AG09309 (cell line): ENCODE data around the gene JAK1.
A peak's percentile ranks its signal among the peaks of the same experiment; 100 is the strongest.

Experiments
- DNase-seq: peaks from one replicate; pipeline ENCODE4 v3.0.0-alpha.2; 2010; ENCODE audit warnings: low read depth
- H3K4me3 ChIP-seq: 2 replicates; pipeline ENCODE4 v1.5.1; 2011; ENCODE audit warnings: mild to moderate bottlenecking, low read depth, low read length, moderate library complexity; ENCODE audit not compliant: control insufficient read depth
- CTCF ChIP-seq: IDR thresholded peaks from 2 replicates; pipeline ENCODE4 v1.5.1; 2011; ENCODE audit warnings: mild to moderate bottlenecking, low read depth, low read length, inconsistent platforms; ENCODE audit not compliant: insufficient read depth, control insufficient read depth; ENCODE audit errors: missing control alignments

Gene JAK1

DNA sequence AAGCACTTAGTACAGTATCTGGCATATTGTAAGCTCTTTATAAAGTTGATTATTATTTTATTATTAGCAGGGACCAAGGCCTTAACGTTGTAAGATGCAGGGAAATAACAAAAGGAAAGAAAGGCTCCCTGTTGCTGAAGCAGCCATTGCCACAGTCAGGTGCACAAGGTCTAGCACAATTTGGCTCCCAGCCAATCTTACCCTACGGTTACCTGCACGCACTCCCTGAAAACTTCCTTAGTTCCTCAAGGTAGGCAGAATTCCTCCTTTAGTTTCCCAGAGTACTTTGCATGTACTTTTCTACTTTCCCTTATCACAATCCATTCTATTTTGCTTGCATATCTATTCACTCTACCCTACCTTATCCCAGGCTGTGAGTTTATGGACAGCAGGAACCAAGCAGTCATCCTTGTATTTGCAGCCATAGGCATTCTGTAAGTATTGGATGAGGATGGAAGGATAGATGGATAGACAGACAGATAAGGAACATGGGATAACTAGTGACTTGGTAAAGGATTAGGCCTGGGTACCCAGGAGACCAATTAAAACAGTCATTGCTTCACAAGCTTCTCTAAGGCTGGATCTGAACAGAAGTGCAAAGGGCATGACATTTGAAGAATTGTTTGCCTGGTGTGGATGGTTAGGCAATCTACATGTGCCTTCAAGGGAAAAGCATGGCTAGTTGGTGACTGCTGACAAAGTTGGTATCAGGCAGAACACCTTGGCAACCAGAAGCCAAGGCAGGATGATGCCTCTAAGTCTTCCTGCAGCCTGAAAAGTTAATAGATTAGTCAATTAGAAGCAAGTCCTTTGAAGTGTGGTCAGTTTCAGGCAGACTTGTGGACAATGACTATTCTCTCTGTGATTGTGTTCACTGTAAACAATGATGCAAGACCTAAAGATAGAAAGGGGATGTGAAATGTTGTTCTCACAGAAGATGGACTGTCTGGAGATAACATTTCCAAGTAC, 20.8 kb upstream of the JAK1 start:
- no peak for DNase-seq
- no peak for TF ChIP-seq CTCF
- no peak overlapping the region for H3K4me3 ChIP-seq

GRCh38 chr1:64984737-64985136, 18.4 kb upstream of the JAK1 start:
- no peak for TF ChIP-seq CTCF
- DNase-seq = no peak
- H3K4me3 ChIP-seq = no peak overlapping the region

GRCh38 chr1:64984106-64984505, 17.8 kb upstream of the JAK1 start:
- no peak overlapping the region for H3K4me3 ChIP-seq
- DNase-seq = no peak
- no peak for TF ChIP-seq CTCF

DNA sequence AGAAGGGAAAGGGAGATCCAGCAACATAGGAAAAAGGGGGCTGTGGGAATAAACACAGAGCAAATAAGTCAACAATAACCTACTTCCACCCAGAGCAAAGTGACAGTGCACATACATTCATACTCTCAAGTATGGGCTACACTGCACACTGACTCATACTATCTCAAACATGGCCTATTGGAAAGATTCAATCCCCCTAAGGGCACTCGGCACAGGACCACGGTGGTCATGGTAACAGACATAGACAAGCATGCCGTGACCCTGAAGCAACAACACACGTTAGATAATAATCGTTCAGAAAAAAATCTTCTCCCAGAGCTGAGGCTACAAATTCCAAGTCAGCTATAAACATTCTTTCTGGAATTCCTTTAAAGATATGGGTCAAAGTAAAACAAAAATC, 16.8 kb upstream of the JAK1 start:
- no peak overlapping the region for H3K4me3 ChIP-seq
- DNase-seq = peak; percentile 67
- no peak for TF ChIP-seq CTCF

DNA sequence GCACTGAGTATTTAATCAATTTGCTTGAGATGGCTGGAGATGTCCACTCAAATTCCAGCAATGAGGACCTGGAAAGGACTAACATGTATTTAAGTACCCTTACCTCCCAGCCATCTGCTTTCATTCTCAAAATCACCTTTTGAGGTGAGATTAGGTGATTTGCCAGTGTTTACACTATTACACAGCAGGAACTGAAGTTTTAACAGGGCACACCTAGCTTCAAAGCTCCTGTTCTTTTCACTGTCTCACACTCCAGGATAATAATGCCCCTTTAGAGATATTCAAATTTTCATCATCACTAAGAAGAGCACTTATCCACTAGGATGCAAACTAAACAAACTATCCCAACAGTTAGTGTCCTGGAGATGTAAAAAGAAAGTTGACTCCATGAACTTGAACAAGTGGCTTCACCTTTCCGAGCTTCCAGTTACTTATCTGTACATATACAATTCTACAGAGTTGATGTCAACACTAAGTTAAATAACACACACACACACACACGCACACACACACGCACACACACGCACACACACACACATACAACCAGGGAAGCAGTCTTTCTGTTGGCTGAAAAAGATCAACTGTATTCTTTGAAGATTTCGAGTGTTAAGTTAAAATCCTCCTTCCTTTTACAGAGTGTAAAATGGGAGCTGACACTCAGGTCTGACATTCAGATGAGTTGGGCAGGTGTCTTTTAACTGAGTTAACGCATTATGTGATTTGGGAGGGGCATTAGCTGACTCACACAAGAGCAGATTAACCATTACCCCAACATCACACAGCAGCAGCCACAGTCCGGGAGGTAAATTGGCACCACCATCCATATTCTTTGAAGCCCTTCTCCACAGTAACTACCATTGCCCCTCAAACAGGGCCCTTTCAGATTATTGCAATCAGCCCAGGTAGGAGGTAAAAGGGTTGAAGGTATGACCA, 15.5 kb upstream of the JAK1 start:
- no peak overlapping the region for H3K4me3 ChIP-seq
- no peak for DNase-seq
- TF ChIP-seq CTCF = no peak

DNA sequence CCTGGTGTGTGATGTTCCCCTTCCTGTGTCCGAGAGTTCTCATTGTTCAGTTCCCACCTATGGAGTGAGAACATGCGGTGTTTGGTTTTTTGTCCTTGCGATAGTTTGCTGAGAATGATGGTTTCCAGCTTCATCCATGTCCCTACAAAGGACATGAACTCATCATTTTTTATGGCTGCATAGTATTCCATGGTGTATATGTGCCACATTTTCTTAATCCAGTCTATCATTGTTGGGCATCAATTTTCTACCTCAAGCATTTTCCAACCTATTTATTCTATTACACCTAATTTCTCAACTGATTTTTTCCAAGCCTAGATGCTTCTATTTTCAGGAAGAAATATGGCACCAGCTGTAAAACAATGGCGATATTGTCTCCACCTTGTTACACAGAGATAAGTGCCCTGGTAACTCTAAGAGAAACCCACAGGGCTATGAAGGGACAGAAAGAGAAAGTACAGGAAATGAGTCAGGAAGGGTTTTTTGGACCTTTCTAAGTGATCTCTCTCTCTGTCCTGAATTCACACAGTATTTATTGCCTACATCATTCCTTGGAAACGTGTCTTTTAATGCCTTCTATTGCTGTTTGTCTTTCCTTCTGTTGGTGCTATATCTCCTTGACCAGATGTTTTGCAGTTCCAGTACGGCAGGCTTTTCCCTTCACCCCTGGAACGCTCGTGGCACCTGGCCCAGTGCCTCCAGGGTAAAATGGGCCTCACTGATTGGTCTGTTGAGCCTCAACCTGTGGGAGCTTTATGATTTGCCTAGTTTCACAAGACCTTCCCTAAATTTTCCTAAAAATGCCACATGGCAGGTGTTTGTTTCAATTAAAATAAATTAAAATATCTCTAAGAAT, 14.6 kb upstream of the JAK1 start:
- DNase-seq = no peak
- no peak for TF ChIP-seq CTCF

More for the DNA sequence above, 14.6 kb upstream of the JAK1 start:
- H3K4me3 ChIP-seq = no peak overlapping the region
